GM18861 (cell line): ENCODE data around the gene CCL26.
"Not testable (repeated sequence)": the region's sequence is repeated elsewhere in the genome, so short reads cannot be mapped to it uniquely, and the experiment has no call there.

ENCODE experiments used
- ATAC-seq: cut with Tn5 transposase; IDR thresholded peaks from one replicate; pipeline ENCODE4 v1.9.1; 2021; ENCODE audit not compliant: unreplicated experiment

The CCL26 gene

DNA sequence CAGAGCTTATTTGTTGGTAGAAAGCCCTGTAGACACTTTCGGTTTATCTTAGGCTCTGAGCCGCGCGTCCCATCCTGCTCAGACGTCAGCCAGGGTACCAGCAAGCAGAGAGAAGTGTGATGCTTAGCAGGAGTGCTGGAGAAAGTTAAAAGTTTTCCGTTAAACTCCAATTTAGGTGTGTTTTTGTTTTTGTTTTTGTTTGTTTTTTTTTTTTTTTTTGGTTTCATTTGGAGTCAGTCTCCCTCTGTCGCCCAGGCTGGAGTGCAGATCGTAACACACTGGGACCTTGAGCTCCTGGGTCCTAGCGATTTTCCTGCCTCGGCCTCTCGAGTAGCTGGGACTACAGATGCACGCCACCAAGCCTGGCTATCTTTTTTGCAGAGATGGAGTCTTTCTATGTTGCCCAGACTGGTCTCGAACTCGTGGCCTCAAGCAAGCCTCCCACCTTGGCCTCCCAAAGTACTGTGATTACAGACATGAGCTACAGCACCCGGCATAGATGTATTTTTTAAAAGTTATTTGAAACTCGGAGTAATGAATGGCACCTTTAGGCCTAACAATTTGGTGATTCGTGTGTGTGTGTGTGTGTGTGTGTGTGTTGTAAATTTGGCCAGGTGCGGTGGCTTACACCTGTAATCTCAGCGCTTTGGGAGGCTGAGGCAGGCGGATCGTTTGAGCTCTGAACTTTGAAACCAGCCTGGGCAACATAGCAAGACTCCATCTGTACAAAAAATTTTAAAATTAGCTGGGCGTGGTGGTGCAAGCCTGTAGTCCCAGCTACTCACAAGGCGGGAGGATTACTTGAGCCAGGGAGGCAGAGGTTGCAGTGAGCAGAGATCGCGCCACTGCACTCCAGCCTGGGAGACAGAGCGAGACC is 32.0 kb downstream of the CCL26 start:
- peak; percentile 18 for ATAC-seq

DNA sequence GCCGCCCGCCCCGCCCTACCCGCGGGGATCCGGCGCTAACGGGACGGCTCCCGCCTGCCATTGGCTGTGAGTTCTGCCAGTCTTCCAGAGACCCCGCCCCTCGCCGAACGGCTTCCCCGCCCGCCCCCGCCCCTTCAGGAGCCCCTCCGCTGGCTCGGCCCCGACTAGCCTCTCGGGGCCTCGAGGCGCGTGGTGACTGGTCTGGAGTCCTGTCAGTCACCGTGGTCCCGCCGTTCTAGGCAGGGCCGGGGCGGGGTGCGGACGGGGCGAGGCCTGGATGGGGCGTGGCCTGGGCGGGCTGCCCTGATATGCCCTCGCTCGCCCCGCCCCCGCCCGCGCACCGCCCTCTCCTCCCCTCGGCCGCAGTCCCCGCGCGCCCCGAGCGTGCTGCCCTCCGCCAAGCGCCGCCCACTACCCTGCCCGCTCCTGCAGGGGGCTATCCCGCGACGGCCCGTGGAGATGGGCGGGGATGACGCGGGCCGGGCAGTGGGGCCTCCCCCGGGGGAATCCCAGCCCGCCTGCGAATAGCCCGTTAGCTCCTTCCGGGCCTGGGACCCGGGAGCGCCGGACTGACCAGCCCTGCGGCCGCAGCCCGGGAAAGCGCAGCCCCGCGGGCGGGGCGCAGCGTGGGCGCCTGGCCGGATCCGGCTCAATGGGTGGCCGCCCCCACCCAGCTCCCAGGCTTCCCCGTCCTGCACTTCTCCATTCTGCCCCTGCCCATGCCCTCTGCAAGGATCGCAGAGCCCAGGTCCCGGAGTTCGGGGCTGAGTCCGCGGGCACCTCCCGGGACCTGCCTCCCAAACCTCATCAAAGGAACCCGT is 32.8 kb downstream of the CCL26 start:
- peak; percentile 83 for ATAC-seq

DNA sequence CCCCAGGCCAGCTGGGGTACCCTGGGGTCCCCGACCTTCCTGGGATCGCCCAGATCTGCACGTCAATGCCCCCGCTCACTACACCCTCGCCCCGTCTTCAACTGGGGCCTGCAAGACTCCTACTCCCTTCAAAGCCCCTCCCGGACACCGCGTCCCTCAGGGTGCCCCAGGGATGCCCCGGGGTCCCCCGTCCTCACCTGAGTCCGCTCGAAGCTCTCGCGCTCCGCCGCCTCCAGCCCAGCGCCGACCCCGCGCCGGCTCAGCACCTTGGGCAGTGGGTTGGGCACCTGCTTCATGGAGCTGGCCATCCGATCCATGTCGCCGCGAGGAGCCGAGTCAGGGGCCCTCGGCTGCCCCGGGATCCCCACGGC is 33.4 kb downstream of the CCL26 start, which contains the start of gene HIP1:
TSS of gene HIP1 (minus strand) at position 338 of the 371 bp plus-strand sequence. CDS start at position 317, 21 bp downstream.
- ATAC-seq, result no peak

DNA sequence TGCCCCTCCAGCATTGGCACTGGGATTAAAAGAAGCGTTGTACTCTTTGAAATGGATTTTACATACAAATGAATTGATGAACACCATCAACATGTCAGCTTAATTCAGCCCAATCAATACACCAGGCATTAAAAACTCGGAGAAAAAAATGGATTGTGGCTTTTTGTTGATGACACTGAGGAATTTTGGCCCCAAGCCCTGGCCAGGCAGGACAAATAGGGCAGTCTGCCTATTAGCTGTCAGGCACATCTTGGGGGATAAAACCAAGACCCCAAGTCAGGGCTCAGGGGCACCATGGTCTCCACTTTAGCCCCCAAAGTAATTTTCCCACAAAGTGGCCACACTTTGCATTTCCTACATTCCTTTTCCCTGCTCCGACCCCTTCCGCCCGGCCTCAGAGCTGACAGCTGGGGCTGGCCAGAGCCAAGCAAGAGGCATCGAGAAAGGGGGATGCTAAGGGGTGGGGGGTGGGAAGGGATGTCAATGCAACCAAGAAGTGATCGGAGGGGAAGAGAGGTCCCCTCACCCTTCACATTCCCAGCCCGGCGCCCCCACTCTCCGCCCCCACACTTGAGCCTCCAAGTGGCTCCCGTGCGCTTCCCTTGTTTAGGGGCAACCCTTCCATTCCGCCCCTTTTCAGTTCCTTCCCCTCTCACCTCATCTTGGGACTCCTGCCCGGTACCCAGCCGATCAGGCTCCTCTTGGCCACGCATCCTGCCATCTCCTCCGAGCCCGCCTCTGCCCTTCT is 34.0 kb downstream of the CCL26 start:
- no peak for ATAC-seq

DNA sequence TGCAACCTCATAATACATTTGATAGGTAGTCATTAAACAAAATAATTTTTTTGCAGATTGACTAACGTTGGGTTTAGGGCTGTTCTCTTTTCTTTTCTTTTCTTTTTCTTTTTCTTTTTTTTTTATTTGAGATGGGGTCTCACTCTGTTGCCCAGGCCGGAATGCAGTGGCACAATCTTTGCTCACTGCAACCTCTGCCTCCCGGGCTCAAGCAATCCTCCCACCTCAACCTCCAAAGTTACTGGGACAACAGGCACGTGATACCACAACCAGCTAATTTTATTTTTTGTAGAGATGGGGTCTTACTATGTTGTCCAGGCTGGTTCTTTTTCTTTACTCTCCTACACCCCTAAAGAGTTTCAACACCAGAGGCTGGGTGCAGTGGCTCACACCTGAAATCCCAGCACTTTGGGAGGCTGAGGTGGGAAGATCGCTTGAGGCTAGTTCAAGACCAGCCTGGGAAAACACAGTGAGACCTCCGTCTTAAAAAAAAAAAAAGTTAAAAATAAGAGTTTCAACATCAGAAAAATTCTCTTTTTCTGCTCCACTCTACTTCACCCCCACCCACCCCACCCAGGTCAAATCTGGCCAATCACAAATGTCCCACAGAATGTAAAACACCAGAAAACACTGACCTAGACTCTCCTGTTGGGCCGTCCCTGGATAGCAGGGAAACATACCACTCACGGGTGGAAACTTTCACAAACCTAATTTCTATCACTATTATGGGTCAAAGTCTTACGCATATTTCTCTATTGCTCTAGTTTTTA is 36.2 kb downstream of the CCL26 start:
- no peak for ATAC-seq

DNA sequence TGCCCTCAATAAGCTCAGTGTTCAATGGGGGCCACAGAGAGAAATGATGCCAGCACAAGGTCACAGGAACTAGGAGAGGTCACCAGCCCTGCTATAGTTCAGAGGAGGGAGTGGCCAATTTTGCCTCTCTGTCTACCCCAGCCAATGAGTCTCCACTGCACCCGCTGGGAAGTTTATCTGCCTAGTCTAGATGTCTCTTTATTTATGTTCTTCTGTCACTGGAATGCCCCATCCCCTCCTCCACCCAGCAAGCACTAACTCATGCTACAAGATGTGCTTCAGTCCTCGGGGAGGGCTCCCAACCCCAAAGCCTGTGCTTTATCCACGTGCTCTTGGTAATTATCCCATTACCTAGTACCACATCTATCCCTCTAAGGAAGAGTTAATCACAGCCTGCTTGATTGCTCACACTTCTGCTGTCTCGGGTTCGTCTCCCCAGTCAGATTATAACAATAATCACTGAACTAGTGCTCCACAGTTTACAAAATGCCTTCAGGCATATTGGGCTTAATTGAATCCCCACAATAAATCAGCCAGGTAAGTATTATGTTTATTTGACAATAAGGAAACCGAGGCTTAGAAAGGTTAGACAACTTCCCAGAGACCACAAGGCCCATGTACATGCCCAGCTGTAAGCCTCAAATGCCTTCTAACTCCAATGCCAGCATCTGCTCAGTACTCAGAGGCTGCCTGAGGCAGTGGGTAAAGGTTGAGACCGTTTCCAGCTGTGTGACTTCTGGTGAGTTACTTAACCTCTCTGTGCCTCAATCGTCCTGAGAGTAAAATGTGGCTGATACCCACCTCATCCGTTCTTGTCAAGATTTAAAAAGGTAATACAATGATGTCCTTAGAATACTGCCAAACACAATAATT is 37.2 kb downstream of the CCL26 start:
- ATAC-seq, result no peak

DNA sequence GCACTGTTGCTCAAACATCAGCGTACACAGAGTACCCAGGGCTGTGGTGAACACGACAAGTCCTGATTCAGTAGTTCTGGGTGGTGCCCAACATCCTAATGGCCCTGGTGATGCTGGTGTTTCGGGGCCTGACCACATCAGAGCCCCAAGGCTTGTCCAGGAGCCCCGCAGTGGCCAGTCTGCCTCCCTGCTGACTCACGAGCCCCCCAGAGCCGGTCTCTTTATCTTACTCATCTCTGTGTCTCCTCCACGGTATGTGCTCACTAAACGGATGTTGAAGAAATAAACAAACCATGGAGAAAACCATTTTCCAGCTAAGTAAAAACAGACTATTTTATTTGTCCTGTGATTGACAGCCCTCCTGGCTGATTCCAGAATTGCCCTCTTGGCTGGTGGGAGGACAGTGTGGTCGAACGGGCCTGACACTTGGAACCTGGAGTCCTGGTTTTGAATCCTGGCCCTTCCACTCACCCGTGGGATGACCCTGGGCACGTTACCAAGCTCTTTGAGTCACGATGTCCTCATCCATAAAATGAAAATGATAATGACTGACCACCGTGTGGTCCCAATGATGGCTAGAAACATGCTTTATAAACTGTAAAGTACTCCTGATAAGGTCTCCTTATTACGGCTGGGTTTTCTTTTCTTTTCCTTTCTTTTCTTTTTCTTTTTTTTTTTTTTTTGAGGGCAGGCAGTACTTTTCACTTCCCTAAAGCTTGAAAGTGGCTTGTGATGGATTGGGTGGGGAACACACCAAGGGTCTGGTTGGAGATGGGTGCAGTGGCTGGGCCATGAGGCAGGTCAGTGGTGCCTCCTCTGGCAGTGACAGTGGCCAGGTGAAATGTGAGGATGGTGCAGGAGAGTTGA is 39.0 kb downstream of the CCL26 start:
- no peak for ATAC-seq

DNA sequence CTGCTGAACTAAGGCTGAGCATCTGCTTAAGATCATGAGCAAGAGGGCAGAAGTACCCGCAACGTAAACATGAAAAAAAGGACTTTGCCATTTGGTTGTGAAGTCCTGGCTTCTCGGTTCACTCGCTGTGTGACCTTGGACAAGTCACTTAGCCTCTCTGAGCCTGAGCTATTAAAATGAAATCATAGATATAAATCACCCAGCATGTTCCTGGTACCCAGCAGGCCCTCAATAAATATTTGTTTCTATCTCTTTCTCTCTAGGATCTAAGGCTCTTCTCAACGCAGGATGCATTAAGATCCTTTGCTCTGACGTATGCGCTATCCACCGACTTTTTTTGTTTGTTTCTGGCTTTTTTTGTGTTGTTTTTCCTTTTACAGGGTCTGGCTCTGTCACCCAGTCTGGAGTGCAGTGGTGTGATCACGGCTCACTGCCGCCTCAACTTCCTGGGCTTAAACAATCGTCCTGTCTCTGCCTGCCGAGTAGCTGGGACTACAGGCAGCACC is 39.9 kb downstream of the CCL26 start:
- no peak for ATAC-seq

DNA sequence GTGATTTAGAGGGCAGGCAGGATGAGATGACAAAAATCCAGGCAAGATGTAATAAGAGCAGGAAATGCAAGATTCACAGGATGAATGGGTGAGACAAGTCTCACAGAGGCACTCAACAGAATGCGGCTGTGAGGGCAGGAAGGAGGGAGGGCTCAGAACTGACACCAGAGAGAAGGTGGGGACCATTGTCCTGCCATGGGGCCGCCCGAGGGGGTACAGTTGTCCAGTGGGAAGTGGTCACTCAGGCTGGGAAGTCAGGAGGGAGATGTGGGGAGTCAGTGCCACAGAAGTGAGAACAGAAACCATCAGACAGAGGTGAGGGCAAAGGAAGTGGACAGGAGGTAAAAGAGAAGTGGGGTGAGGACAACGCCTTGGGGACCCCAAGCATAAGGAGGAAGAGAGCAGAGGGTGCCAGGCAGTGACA is 42.1 kb downstream of the CCL26 start:
- ATAC-seq, result no peak

DNA sequence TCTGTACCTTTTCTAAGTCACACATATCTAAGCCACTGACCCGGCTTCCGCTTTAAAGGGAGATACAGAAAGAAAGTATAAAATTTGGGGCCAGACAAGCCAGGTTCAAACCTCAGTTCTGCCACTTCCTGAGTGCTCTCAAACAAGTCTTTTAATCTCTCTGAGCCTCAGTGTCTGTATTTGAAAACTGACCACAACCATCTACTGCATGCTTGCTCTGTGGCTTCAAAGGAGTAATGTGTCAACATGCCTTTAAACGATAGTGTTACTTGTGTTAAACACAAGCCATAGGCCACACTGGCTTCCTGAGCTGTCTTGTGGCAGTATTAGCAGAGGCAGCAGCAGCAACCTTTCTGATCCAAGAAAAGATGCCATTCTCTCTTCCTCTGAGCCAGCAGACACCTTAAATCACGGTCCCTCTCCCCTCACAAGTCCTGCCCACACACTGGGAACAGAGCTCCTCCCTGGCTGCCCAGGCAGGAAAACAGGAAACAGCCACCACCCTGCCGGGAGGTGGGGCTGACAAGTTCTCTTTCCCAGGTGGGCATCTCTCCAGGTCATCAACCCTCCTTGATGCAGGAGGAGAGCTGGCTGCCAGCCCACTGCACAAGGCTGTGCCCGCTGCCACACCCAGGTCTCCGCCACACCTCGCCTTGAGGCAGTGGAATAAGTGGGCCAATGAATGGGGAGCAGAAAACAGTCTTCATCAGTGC is 44.0 kb downstream of the CCL26 start:
- no peak for ATAC-seq

DNA sequence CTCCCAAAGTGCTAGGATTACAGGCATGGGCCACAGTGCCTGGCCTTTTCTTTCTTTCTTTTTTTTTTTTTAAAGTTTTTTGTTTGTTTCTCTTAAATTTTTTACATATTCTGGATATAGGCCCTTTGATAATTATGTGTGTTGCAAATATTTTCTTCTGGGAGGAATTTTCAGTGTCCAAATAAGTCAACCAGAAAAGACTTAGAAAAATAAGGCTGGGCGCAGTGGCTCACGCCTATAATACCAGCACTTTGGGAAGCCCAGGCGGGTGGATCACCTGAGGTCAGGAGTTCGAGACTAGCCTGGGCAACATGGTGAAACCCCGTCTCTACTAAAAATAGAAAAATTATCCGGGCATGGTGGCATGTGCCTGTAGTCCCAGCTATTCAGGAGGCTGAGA is 44.7 kb downstream of the CCL26 start:
- not testable (repeated sequence) for ATAC-seq

DNA sequence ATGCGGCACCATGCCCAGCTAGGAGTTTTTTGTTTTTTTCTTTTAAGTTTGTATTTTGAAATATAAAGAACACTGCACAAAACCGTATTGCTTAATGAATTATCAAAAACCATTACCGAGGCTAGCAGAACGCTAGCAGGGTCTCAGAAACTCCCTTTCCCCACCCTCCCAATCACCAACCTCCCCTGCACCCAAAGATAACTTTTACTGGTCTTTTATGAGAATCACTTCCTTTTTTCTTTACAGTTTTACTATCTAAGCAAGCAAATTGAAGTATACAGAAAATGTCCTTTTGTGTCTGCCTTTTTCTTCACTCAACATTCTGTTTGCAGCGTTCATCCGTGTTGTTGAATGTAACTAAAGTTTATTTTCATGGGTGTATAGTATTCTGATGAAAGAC is 46.7 kb downstream of the CCL26 start:
- ATAC-seq, result no peak

DNA sequence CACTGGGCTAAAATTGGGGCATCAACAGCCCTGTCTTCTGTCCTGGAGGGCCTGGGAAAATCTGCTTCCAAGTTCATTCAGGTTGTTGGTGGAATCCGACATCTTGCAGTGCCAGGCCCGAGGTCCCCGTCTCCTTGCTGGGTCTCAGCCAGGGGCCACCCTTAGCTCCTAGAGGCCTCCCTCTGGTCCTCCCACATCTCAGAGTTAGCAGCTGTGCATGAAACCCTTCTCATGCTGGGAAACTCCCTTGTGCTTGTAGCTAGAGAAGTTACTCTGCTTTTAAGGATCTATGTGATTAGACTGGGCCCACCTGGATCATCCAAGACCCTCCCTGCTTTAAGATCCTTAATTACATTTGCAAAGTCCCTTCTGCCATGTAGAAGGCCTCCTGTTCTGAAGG is 48.6 kb downstream of the CCL26 start:
- no peak for ATAC-seq

DNA sequence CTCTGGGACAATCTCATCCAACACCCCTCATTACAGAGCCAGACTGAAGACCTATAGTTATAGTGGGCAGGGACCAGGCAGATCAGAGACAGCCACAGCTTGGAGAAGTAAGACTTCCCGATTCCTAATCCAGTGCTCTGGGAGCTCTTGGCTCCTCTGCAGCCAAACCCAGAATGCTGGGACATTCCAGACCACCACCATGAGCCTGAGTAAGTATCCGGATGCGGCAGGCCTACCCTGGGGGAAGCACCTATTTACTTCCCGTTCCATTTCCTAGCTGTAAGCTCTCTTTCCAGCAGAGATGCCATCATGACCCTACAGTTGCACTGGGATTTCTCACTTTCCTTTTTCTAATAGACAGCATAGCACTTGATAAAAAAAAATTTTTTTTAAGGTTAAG is 49.6 kb downstream of the CCL26 start:
- ATAC-seq, result no peak

DNA sequence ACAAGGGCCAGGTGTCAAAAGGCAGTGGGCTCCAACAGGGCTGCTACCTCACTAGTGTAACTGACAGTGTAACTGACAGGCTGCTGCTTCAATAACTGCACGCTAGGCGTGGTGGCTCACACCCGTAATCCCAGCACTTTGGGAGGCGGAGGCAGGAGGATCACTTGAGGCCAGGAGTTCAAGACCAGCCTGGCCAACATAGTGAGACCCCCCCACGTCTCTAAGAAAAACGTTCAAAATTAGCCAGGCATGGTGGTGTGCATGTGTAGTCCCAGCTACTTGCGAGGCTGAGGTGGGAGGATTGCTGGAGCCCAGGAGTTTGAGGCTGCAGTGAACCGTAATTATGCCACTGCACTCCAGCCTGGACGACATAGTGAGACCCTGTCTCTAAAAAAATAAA is 50.1 kb downstream of the CCL26 start:
- not testable (repeated sequence) for ATAC-seq

DNA sequence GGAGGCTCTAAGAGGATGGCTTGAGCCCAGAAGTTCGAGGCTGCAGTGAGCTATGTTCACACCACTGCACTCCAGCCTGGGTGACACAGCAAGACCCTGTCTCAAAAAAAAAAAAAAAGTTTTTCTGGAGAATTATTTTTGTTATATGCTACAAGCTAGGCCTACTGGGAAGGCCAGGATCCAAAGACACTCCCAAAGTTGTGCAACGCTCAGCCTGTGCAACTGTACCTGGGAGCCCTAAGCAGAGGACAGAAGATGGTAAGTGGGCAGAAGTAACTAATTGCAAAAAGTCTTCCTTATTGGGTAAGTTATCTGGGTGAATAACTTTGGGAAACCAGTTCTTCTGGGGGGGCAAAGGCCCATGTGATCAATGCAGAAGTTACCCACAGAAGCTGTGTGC is 50.6 kb downstream of the CCL26 start:
- no peak for ATAC-seq

DNA sequence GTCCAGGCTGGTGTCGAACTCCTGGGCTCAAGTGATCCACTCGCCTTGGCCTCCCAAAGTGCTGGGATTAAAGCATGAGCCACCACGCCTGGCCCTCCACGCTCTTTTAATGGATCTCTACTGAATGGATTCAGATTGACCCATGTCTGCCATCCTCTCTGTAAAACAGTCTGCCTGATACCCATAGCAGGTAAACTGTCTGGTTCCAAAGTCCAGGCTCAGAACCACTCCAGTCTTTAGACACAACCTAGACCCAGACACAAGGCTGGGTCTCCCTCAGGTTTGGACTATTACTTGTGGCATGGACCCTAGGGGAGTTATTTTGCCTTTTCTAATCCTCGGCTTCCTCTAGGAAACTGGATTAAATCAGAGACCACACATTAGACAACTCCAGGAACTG is 52.4 kb downstream of the CCL26 start:
- ATAC-seq, result no peak
